HG03575 (cell line): ENCODE measurements around the gene SGPL1.

Experiments used
- ATAC-seq: cut with Tn5 transposase; IDR thresholded peaks from one replicate; pipeline ENCODE4 v1.9.1; 2021; ENCODE audit not compliant: unreplicated experiment, insufficient number of reproducible peaks, low FRiP score; ENCODE audit errors: extremely low read depth

Gene SGPL1

GRCh38 chr10:70805619-70806215, 10.0 kb upstream of the SGPL1 start:
- no peak for ATAC-seq

GRCh38 chr10:70806841-70807240, 8.9 kb upstream of the SGPL1 start:
- ATAC-seq, result no peak

DNA sequence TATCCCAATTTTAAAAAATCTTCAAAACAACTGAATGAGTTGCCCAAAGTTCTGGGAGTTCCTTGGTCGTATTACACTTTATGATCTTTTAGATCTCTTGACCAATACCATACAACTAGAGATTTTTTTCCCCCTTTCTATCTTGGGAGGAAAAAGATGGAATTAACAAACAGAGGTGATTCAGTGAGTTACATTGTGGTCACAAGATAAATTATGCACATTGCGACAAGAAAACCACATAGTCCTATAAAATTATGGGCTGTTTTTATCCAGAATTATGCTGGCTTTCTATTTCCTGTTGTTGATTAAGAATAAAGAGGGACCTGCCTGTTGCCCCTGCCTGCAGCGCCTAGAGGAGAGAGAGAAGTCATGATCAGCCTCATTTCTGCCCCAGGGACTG, 8.2 kb upstream of the SGPL1 start:
- ATAC-seq, result no peak

DNA sequence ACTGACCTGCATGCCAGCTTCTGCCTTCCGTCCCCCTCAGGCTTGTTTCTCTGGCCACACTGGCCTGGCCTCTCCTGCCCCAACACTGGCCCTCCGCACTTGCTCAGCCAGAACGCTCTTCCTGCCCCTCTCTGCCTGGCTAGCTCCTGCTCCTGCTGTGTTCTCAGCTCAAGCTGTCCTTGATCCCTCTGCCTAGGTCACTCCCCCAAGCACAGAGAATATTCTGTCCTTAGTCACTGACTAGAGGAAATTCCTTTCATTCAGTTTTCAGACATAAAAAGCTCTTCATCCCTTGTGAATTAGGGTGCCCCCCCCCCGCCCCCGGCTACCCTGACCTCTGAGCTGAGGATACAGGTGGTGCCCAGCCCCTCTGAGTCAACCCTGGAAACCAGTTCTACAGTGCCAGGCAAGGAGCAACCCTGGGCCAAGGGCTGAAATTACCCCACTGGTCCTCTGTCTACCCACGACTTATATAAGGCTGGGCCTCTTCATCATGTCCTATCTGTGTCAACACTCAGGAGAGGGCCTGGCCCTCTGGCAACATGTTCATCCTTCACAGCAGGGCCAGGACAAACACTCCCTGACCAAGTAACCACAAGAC, 6.6 kb upstream of the SGPL1 start:
- ATAC-seq, result no peak

- no peak for ATAC-seq
These were observed 6.0 kb upstream of the SGPL1 start for GRCh38 chr10:70809726-70810125.

GRCh38 chr10:70810967-70811366, 4.8 kb upstream of the SGPL1 start:
- no peak for ATAC-seq

DNA sequence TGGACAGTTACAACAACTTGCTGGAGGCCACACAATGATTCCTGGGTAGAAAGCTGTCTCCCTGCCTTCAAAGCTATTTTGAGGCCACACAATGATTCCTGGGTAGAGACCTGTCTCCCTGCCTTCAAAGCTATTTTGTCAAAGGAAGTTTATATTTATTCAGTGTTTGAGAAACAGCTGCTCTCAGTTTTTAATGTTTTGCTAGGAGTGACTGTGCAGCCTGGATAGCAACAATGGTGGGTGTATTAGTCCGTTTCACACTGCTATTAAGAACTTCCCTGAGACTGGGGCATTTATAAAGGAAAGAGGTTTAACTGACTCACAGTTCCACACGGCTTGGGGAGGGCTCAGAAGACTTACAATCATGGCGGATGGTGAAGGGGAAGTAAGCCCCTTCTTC, 3.9 kb upstream of the SGPL1 start:
- no peak for ATAC-seq

DNA sequence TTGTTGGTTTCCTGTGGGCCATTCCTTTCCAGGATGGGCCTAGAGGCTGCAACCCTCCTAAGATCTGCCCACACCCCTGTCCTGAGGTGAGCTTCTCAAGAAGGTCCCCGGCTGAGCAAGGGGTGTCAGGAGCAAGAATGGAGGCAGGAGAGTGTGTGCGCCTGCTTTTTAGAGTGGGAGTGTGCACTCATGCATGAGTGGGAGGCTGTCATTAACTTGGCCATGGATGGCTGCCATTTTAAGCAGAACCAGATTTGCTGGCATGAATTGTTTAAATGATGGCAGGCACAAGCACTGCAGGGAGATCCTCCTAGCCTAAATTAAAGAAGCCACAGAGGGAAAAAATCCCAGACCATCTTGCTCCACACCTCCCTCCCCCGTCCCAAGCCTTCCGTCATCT, 2.9 kb upstream of the SGPL1 start:
- no peak for ATAC-seq

- ATAC-seq, result no peak
These were observed 1.6 kb upstream of the SGPL1 start for GRCh38 chr10:70814126-70814525.

DNA sequence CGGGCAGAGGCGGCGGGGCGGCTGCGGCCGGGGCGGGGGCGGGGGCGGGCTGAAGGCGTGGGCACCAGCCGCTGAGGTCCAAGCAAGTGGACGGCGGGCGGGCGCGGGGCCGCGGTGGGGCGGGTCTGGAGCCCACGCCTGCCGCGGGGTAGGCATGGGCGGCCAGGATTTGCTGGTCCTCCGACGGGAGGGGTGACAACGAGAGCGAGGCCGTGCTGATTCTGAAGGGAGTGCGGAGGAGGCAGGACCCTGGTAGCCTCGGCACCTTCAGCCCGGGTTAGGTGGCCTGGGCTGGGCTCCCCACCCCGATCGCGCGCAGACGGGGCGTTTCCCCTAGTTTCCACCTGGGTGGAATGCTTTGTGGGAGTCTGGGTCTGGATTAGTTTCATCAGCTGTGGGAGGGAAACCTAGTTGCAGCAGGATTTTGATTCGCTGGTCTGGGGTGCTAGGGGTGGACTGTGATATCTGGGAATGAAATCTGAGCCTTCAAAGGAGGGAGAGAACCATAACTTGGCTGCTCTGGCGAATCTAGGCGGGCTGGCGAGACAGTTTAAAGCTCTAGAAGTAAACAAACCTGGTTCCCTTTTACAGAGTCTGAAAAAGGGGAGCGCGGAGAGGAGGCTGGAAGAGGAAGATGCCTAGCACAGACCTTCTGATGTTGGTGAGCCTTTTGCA, 609 bp downstream of the SGPL1 start:
- no peak for ATAC-seq

DNA sequence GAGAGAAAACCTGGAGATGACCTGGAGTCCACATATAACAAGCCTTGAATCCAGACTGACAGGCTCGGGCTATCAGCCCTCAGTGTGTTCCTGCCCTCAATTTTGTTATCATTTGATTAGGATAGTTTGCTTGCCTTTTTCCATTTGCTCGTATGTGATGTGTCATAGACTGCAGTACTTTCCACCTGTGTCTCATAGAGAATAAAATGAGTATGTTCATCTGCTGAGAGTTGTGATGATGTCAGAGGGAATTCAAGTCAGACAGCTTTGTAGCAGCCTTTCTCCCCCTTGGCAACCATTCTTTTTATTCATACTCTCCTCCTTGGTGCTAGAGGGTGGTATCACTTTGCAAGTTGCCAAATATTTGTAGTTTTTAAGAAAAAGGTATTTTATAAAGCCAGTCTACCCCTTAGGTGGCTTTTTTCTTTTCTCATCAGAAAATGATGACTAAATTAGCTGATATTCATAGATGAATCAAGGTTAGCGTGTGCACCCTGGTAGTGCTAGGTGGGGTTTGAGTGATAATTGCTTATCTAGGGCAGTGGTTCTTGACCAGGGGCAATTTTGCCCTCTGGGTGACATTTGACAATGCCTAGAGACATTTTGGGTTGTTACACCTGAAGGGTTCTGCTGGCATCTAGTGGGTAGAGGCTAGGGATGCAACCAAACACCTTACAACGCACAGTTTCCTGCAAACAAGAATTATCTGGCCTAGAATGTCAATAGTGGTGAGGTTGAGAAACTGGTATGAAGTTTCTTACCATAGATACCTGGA, 5.4 kb downstream of the SGPL1 start:
- no peak for ATAC-seq

DNA sequence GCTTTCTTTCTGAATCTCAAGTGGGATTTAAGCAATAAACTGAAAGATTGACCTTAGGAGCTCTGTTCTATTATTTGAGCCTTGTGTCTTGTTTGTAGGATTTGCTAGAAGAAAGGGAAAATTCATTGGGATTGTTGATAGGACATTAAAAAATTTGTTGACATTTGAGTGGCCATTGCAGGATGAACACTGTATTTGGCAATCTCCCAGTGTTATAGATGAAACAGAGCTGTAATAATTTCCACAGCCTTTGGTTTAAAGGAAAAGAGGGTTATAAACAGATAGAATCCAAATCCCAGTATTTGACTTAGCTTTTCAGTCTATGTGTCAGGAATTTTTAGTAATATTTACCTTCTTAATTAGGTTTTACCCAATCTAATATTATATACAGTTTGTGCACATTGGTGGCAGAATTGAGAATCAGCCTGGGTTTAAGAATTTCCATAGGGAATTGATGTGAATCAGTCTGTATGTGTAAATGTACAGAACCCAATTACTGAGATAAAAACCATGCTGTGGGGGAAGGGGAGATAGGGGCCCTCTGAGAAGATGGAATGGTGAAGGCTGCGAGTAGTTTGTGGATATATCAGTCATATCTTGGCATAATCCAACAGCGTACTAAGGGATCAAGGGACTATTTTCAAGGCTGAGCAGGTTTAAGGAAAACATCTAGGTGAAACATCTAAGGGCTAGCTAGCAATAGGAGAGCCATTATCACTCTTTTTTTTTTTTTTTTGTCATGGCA, 6.5 kb downstream of the SGPL1 start:
- ATAC-seq, result no peak

- no peak for ATAC-seq
These were observed 11.5 kb downstream of the SGPL1 start for GRCh38 chr10:70827086-70827757.

- no peak for ATAC-seq
These were observed 13.2 kb downstream of the SGPL1 start for GRCh38 chr10:70828923-70829322.

DNA sequence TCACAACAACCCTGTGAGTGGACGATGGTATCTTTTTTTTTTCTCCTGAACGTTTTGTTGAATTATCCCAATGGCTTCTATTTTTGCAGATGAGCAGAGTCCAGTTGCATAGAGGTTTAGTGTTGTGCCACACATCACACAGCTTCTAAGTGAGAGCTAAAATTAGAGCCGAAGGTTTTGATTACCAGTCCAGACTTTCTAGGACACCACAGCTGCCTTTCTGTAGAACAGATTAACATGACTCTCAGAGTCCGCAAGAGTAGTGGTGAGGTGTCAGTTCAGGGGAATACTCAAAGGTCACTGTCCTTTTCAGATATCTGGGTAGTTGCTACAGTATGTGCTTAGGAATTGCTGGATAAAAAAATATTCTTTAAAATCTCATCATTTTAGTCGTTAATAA, 13.8 kb downstream of the SGPL1 start:
- ATAC-seq, result no peak

- no peak for ATAC-seq
These were observed 14.4 kb downstream of the SGPL1 start for GRCh38 chr10:70830164-70830563.

DNA sequence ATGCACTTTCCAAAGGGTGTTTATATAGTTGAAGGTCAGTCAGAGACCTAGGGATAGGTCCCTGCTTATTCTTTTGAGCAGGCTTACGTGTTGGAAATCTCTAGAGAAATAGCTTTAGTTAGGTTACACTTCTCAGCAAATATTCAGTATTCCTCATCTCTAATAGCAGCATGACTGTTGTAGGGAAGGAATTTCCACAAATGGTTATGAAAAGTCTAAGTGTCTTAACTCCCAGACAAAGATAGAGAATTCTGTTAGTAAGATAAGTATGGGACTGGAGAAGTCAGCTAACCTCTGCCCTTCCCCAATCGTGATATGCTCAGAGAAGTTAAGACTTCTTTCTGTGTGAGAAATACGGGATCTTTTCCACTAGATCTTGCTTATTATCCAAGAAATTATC, 16.5 kb downstream of the SGPL1 start:
- no peak for ATAC-seq

DNA sequence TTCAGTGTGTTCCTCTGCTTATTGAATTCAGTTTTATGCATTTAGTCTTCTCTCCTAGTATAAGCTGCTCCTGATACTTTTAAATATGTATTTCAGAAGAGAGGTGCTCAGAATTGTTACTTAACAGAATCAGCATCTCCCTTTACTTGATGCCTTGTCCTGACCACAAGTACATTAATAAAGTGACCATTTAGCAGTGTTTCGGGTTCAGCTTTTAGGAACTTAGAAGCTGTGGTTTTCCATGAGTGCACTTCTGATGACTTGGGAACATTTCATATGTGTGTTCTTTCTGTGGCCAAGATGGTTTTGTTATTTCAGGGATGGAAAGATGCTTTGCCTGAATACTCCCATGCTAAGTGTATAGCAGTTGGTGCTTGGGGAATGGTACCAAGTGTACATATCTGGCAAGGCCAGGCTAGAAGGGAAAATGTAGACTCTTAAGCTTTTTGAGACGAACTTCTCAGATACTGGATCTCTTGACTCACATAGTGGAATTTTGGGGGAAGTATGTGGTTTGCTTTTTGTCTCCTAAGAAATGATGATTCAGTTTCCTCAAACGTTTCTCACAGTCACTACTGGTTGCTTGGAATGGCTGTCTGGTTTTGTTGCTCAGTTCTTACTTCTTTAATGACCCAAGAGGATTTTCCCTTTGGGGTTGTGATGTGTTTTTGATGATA, 17.2 kb downstream of the SGPL1 start:
- ATAC-seq, result no peak
